HG03095 (cell line): ENCODE data around the gene ELL.

Experiments
- ATAC-seq: cut with Tn5 transposase; IDR thresholded peaks from one replicate; pipeline ENCODE4 v1.9.1; 2021; ENCODE audit warnings: moderate library complexity; ENCODE audit not compliant: unreplicated experiment

ELL gene

GRCh38 chr19:18436671-18437490 is 85.0 kb downstream of the ELL start:
- peak; percentile 45 for ATAC-seq

DNA sequence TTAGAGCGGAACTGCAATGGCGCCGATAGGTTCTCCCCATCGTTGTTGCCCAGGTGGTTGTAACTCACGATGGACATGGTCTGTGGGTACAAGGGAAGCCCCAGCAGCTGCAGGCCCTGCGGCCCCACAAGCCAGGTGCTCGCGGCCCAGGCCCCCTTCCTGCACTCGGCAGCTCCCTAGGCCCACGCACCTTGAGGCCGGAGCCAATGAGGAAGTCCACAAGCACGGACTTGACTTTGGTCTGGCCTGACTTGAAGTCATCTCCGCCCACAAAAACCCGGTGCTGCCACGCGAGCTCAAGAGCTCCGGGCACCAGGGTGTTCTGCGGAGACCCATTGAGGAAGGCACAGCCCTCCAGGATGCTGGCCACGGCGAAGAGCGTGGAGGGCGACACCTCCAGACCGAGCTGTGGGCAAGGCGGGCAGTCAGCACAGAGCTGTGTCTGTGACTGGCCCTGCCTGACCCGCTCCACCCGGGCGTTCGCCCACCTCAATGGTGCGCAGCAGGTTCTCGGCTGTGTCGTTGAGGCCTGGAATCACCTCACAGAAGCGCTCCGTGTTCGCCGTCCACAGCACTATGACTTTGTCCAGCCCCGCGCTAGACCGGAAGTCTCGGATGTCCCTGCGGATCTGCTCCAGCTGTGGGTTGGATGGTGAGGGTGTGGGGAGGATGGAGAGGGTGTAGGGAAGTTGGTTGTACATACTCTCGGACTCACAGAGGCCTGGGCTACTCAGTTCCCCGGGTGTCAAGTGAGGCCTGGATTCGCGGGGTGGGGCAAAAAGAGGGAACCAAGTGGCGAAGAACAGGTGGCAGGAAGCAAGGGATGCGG is 85.8 kb downstream of the ELL start:
- ATAC-seq, result no peak

DNA sequence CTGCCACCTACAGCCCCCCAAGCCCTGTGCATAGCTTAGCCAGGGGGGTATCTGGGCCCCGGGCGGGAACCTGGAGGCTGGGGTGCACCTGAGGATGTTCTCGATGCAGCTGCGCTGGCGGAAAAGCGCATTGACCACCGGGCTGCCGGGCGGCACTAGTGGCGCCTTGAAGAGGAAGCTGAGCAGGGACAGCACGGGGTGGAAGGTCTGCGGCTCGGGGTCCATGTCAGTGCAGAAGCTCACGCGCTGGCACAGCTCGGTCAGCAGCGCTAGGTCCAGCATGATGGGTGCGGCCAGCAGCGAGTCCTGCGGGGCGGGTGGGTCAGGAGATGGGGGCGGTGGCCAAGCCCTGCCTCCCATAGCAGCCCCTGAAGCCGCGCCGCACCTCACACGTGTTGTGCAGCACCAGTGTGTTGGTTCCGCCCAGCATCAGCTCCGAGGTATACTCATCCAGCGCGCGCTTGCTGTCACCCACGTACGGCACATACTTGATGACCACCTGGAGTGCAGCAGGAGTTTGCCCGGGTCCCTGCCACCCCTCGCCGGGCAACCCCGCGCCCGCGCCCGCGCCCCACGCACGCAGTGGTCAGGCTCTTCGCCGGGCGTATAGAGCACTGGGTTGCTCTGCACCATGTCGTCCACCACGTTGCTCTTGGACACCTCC is 86.6 kb downstream of the ELL start:
- no peak for ATAC-seq

DNA sequence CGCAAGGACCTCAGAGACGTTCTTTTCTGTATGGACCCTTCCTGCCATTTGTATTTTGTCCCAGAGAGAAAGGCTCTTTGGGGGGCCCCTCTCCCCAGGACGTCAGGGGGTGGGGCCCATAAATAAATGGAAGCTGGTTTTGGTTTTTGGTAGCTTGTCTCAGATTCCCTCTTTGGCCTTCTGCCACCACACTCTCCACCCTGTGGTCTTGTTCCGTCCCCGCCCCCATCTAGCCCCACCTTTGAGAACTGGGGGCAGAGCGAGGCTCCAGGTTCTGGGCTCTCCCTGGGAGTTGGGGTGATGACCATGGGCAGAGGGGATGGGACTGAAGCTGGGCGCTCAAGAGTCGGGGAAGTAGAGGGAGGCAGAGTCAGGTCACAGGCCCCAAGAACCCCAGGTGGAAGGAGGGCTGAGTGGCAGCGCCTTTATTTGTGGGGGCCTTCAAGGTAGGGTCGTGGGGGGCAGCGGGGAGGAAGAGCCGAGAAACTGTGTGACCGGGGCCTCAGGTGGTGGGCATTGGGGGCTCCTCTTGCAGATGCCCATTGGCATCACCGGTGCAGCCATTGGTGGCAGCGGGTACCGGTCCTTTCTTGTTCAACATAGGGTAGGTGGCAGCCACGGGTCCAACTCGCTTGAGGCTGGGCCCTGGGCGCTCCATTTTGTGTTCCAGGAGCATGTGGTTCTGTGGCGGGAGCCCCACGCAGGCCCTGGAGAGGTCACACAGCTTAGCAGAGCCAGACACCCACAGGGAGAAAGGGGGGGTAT is 87.3 kb downstream of the ELL start:
- ATAC-seq, result no peak

DNA sequence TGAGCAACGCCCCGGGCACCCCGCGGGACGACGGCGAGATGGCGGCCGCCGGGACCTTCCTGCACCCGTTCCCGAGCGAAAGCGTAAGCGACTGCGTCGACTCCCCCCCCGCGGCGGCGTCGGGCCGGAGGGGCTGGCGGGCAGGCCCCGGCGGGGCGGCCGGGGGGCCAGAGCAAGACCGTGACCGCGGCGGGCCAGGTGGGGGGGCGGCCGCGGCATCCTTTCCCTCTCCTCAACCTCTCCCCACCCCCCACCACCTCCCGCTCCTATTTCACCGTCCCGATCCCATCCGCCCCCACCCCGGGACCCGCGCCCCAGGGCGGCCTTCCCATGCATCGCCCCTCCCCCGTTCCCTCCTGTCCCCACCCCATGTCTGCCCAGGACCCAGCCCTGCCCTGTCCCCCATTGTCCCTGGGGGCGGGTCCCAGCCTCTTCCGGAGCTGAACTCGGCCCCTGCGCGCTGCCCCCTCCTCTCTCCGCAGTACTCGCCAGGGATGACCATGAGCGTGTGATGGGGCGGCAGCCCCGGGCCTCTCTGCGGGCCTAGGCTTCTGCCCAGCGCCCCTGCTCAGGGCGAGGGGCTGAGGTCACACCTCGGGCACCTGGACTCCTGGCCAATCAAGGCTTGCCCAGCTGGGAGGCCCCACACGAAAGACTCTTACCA is 88.0 kb downstream of the ELL start:
- no peak for ATAC-seq

DNA sequence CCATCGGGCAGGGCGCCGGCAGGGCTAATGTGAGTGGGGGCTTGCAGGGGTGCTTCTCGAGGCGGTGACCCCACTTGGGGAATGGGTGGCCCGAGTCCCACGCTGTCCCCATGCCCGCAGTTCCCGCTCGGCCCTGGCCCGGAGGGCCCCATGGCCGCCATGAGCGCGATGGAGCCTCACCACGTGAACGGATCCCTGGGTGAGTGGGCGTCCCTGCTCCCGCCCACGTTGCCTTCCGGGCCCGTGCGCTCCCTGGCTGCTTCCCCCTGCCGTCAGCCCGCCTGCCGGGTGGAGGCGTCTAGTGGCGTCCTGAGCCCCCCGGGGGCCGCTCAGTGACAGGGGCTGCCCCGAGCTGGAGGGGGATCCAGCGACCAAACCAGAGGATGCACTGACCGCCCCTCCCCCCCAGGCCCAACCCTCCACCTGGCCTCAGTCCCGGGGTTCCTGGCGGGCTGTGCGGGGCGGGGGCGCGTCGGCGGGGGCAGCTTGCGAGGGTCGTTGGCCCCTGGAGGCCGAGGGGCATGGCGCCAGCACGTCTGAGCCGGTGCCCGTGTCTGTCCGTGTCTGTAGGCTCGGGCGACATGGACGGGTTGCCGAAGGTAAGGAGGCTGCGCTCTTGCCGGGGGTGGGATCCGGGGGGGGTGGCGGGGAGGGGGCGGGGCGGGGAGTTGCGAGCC is 88.7 kb downstream of the ELL start:
- no peak for ATAC-seq

- no peak for ATAC-seq
Measured at GRCh38 chr19:18432275-18433014, 89.4 kb downstream of the ELL start.

GRCh38 chr19:18431351-18432197 is 90.3 kb downstream of the ELL start:
- ATAC-seq, result no peak

GRCh38 chr19:18430417-18431144 is 91.3 kb downstream of the ELL start:
- ATAC-seq, result no peak

- no peak for ATAC-seq
Measured at GRCh38 chr19:18429717-18430416, 92.0 kb downstream of the ELL start.

- ATAC-seq, result peak; percentile 53
Measured at GRCh38 chr19:18428787-18429674, 92.8 kb downstream of the ELL start.

DNA sequence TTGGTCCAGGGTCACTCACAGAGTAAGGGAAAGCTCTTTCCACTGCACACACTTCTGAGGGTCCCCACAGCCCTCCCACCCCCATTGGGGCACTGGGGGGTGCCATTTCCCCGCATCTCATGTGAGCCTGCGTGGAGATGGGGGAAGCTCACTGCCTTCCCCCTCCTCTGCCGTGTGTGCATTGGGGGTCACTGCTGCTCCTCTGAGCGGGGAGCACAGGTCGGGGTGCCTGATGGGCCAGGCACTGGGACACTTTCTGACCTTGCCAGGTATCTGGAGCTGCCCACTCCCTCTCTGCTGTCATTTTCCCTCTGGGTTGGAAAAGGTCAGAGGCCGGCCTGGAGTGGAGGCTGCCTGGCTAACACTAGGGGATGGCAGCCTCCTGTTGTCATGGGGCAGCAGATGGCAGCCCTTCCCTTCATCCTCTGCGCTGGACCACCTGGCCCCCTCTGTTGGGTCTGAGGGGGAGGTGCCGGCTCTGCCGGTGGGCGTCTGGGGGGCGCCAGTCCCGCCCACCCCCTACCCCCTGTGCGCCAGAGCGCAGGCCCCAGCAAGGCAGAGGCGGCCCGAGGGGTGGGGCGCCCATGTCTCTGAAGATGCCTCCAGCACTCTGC is 93.6 kb downstream of the ELL start:
- peak; percentile 2 for ATAC-seq

GRCh38 chr19:18427743-18428113 is 94.1 kb downstream of the ELL start:
- no peak for ATAC-seq

GRCh38 chr19:18427080-18427742 is 94.7 kb downstream of the ELL start:
- no peak for ATAC-seq

DNA sequence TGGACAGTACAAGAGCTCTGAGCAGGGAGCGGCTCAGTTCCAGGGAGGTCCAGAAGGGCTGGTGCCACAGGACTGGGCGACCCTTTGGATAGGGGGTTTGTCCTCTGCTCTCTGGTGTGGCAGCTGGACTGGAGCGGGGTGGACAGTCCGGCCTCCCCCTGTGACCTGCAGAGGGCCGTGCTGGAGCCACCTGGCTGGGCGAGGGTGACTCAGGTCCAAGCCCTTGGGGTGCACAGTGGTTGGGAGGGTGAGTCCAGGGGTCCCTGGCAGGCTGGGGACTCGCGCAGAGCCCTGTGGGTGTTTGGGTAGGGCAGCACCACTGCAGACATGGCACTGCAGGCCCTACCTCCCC is 95.5 kb downstream of the ELL start:
- ATAC-seq, result no peak
